GM12875 (cell line): ENCODE measurements around the gene CCDC127.

Source experiments
- H3K4me3 ChIP-seq: one replicate; pipeline ENCODE4 v1.5.1; 2011; ENCODE audit warnings: low read depth, low read length, control low read depth
- TF ChIP-seq, protein P1 (sequence below): IDR thresholded peaks from 2 replicates; pipeline ENCODE4 v1.5.1; 2011; ENCODE audit warnings: low read depth, mild to moderate bottlenecking, control low read depth, inconsistent platforms, low read length, moderate library complexity, borderline replicate concordance; ENCODE audit not compliant: insufficient read depth

The CCDC127 gene

DNA sequence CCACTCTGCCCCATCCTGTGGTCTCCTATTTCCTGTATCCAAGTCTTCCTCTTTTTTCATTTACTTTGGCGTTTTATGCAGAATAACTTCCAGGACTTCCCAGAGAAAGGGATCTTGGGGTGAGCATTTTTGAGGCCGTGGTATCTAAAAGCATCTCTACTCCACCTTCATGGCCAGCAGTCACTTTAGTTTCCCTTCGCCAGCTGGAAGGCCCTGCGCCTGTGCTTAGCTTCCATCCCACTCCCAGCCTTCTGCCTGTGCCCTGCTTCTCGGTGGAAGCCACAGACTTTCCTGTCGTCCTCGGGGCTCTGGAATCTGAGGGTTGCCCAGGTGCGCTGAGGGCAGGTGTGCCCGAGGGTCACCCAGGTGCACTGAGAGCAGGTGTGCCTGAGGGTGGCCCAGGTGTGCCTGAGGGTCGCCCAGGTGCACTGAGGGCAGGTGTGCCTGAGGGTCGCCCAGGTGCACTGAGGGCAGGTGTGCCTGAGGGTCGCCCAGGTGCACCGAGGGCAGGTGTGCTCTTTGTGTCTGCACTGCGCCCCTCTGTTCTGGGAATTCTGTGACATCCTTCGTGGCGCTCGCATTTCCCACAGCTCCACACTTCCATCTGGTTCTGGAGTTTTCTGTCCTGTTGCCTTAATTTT lies 59.0 kb downstream of the CCDC127 start:
- TF ChIP-seq, protein P1, sequence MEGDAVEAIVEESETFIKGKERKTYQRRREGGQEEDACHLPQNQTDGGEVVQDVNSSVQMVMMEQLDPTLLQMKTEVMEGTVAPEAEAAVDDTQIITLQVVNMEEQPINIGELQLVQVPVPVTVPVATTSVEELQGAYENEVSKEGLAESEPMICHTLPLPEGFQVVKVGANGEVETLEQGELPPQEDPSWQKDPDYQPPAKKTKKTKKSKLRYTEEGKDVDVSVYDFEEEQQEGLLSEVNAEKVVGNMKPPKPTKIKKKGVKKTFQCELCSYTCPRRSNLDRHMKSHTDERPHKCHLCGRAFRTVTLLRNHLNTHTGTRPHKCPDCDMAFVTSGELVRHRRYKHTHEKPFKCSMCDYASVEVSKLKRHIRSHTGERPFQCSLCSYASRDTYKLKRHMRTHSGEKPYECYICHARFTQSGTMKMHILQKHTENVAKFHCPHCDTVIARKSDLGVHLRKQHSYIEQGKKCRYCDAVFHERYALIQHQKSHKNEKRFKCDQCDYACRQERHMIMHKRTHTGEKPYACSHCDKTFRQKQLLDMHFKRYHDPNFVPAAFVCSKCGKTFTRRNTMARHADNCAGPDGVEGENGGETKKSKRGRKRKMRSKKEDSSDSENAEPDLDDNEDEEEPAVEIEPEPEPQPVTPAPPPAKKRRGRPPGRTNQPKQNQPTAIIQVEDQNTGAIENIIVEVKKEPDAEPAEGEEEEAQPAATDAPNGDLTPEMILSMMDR = no peak
- H3K4me3 ChIP-seq = no peak overlapping the region

DNA sequence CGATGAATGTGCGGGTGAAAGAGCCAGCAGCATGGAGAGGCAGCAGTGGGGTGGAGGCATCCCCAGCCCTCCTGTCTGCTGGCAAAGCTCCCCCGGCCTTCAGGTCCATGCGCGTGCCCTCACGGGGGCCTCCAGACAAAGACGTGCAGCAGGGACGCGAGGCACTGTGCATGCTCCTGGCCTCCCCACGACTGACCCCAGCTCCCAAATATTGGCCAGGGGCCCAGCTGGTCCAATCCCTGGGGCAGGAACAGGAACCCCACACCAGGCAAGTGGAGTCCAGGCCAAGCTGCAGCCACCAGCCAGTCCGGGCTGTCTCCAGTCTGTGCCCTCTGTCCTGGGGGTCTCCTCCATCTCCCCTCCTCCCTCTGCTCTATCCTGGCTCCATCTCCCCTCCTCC lies 60.2 kb downstream of the CCDC127 start:
- TF ChIP-seq, protein P1 = no peak
- H3K4me3 ChIP-seq = no peak overlapping the region

DNA sequence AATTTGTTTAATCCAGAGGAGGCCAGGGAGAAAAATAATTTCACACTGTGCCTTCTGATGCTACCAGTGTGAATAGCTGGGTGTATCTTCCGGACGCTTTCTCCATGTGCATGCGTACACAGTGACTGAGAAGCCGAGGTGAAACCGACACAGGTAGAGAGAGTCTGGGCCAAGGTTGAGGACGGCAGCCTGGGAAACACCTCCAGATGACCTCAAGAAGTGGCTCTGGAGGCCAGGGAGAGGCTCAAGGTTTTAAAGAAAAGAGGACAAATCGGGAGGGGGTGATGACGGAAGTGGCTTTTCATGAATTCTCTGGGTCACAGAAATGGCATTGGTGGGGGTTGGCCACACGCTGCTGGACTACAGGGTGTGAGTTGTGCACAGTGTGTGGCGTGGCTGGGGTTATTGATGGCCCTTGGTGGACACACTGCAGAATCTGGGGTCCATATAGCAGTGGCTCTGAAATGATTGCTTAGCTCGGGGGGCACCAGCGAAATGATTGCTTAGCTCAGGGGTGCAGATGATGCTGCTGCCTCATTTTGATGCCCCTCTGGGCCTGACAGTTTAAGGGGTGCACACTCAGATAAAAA lies 60.7 kb downstream of the CCDC127 start:
- no peak overlapping the region for H3K4me3 ChIP-seq
- TF ChIP-seq, protein P1 = no peak

DNA sequence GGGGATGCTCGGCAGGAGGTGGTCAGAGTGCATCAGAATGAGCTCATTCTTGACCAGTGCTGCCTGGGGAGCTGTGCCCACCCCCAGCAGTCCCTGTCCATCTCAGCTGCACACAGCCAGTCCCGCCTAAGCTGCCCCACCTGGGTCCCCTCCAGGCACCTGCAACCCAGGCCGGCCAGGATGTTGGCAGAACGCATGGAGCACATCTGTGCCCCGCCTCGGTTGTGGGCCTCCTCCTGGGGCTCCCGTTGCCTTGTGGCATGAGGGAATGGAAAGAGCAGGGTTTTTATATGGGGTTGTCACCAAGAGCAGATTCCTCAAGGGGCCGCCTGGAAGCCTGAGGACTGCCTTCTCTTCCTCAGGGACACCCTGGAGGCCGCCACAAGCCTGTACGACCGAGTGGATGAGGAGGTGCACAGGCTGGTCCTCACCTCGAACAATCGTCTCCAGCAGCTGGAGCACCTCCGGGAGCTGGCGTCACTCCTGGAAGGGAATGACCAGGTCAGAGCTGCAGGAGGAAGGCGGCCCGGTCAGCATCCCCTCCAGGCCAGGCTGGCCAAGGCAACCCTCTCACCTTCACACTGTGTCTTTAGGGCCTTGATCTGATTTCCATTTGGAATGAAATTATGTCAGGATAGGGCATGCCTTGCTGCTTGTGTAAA lies 61.4 kb downstream of the CCDC127 start:
- no peak overlapping the region for H3K4me3 ChIP-seq
- TF ChIP-seq, protein P1 = no peak

DNA sequence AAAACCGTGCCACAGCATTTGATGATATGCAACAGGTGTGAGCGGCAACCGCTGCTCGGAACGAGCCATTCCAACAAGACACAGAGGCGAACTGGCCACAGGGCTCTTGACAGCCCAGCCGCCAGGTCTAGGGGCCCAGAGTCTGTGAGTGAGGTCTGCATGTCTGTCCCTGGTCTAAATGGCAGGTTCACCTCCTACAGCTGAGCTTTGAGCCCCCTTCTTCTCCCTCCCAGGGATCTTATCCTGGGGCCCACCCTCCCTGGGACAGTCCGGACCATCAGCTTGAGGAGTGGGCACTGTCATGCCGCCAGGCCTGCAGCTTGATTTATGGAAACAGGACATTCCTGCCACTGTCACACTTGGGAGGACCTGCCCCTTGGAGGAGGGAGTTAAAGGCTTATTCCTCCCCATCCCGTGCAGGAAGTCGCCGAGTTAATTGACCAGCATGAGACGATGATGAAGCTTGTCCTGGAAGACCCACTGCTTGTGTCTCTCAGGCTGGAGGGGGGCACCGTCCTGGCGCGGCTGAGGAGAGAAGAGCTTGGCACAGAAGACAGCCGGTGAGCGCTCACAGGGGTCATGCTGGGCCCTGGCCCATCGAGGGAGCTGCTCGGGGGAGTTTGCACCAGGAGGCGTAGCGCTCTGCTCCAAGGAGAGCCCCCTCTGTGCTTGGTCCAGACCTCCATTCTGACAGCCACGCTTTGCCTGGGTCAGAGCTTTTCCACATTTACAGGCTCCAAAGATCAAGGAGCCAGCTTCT lies 62.1 kb downstream of the CCDC127 start:
- H3K4me3 ChIP-seq = no peak overlapping the region
- TF ChIP-seq, protein P1 = no peak

DNA sequence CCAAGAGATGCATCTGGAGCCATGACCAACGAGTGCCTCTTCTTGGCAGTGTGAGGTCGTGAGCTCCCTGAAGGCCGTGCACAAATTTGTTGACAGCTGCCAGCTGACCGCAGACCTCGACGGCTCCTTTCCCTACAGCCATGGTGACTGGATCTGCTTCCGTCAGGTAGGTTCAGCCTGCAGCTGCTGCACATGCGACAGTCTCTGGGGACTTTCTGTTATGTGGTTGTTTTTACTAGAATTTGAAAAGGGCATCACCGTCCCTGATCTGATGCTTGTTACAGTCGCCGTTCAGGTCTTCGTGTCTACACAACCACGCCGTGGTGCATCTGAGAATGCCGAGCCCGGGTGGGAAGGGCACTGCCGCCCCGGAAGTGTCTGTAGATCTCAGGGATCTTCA lies 63.1 kb downstream of the CCDC127 start:
- TF ChIP-seq, protein P1 = no peak
- H3K4me3 ChIP-seq = no peak overlapping the region
